SK-N-SH treated with all-trans-retinoic acid at 6 μM for 48 hours (cell line): ENCODE results near the gene SLCO1B3.

Experiments used
- ATAC-seq: fragments of 200-7000 bp; cut with Tn5 transposase; 3 replicates; pipeline ENCODE4 v1.9.1; 2020; ENCODE audit warnings: mild to moderate bottlenecking, moderate library complexity
- ARNTL ChIP-seq: fragments of 450-650 bp; formaldehyde crosslinking; IDR thresholded peaks from 2 replicates; pipeline ENCODE4 v1.5.0; 2020; ENCODE audit warnings: low read depth, mild to moderate bottlenecking, moderate library complexity, borderline replicate concordance
- BACH2 ChIP-seq: fragments of 250-450 bp; sonication (Bioruptor Pico); IDR thresholded peaks from 2 replicates; pipeline ENCODE4 v1.9.0; 2021; ENCODE audit warnings: mild to moderate bottlenecking, borderline replicate concordance
- CREB5 ChIP-seq: fragments of 250-450 bp; sonication (Bioruptor Pico); IDR thresholded peaks from 2 replicates; pipeline ENCODE4 v1.5.1; 2020; ENCODE audit warnings: low read depth, mild to moderate bottlenecking, moderate library complexity
- CSDC2 ChIP-seq: fragments of 250-450 bp; sonication (Bioruptor Pico); IDR thresholded peaks from 2 replicates; pipeline ENCODE4 v1.5.0; 2020; ENCODE audit warnings: mild to moderate bottlenecking, moderate library complexity
- CSRNP3 ChIP-seq: fragments of 250-450 bp; sonication (Bioruptor Pico); IDR thresholded peaks from 2 replicates; pipeline ENCODE4 v1.5.1; 2021; ENCODE audit warnings: mild to moderate bottlenecking, moderate library complexity
- ESRRG ChIP-seq: fragments of 250-450 bp; sonication (Bioruptor Pico); IDR thresholded peaks from 2 replicates; pipeline ENCODE4 v1.6.1; 2021; ENCODE audit warnings: mild to moderate bottlenecking
- GLIS3 ChIP-seq: fragments of 250-450 bp; sonication (Bioruptor Pico); IDR thresholded peaks from 2 replicates; pipeline ENCODE4 v1.5.0; 2020; ENCODE audit warnings: mild to moderate bottlenecking, moderate library complexity
- PATZ1 ChIP-seq: fragments of 250-450 bp; sonication (Bioruptor Pico); IDR thresholded peaks from 2 replicates; pipeline ENCODE4 v1.8.0; 2020; ENCODE audit warnings: mild to moderate bottlenecking, moderate library complexity, borderline replicate concordance
- POU6F1 ChIP-seq: fragments of 250-450 bp; sonication (Bioruptor Pico); IDR thresholded peaks from 2 replicates; pipeline ENCODE4 v1.8.0; 2021; ENCODE audit warnings: low read depth, mild to moderate bottlenecking, moderate library complexity, borderline replicate concordance
- PPARA ChIP-seq: fragments of 250-450 bp; sonication (Bioruptor Pico); IDR thresholded peaks from 2 replicates; pipeline ENCODE4 v1.5.0; 2020; ENCODE audit warnings: mild to moderate bottlenecking, borderline replicate concordance
- RARB ChIP-seq: fragments of 250-450 bp; sonication (Bioruptor Pico); IDR thresholded peaks from 2 replicates; pipeline ENCODE4 v1.8.0; 2021; ENCODE audit warnings: mild to moderate bottlenecking, moderate library complexity
- SNAI2 ChIP-seq: fragments of 250-450 bp; sonication (Bioruptor Pico); IDR thresholded peaks from 2 replicates; pipeline ENCODE4 v1.5.0; 2020; ENCODE audit warnings: mild to moderate bottlenecking, moderate library complexity
- TCF4 ChIP-seq: fragments of 250-450 bp; sonication (Bioruptor Pico); IDR thresholded peaks from 2 replicates; pipeline ENCODE4 v1.8.0; 2021; ENCODE audit warnings: mild to moderate bottlenecking, moderate library complexity, borderline replicate concordance
- TOX ChIP-seq: fragments of 250-450 bp; sonication (Bioruptor Pico); IDR thresholded peaks from 2 replicates; pipeline ENCODE4 v1.8.0; 2021; ENCODE audit warnings: mild to moderate bottlenecking, moderate library complexity, borderline replicate concordance
- TSHZ2 ChIP-seq: fragments of 250-450 bp; sonication (Bioruptor Pico); IDR thresholded peaks from 2 replicates; pipeline ENCODE4 v1.5.0; 2020; ENCODE audit warnings: mild to moderate bottlenecking, moderate library complexity
- ZC3H10 ChIP-seq: fragments of 250-450 bp; sonication (Bioruptor Pico); IDR thresholded peaks from 2 replicates; pipeline ENCODE4 v1.5.1; 2021; ENCODE audit warnings: mild to moderate bottlenecking, moderate library complexity
- ZFP3 ChIP-seq: fragments of 250-450 bp; sonication (Bioruptor Pico); IDR thresholded peaks from 2 replicates; pipeline ENCODE4 v1.5.0; 2020; ENCODE audit warnings: mild to moderate bottlenecking, moderate library complexity
- ZFP30 ChIP-seq: fragments of 450-650 bp; formaldehyde crosslinking; IDR thresholded peaks from 2 replicates; pipeline ENCODE4 v1.5.0; 2022; ENCODE audit warnings: mild to moderate bottlenecking, moderate library complexity
- ZNF565 ChIP-seq: fragments of 450-650 bp; formaldehyde crosslinking; conservative IDR thresholded peaks from 2 replicates; pipeline ENCODE4 v1.5.0; 2020; ENCODE audit warnings: low read depth, mild to moderate bottlenecking, moderate library complexity
- ZNF70 ChIP-seq: fragments of 450-650 bp; formaldehyde crosslinking; IDR thresholded peaks from 2 replicates; pipeline ENCODE4 v1.5.0; 2020; ENCODE audit warnings: mild to moderate bottlenecking, moderate library complexity
- ZNF8 ChIP-seq: fragments of 450-650 bp; formaldehyde crosslinking; IDR thresholded peaks from 2 replicates; pipeline ENCODE4 v1.5.0; 2020; ENCODE audit warnings: mild to moderate bottlenecking, moderate library complexity

The SLCO1B3 gene

GRCh38 chr12:20917819-20918218 is 107.3 kb downstream of the SLCO1B3 start:
- no peak for ATAC-seq
- TF ChIP-seq CREB5 (CRISPR knock-in tag), result no peak
- TF ChIP-seq ZNF8 (CRISPR knock-in tag), result no peak
- no peak for TF ChIP-seq GLIS3 (CRISPR knock-in tag)
- no peak for TF ChIP-seq ZFP30 (CRISPR knock-in tag)
- TF ChIP-seq ZC3H10 (CRISPR knock-in tag), result no peak
- TF ChIP-seq ZNF70, result no peak
- no peak for TF ChIP-seq ARNTL (CRISPR knock-in tag)

- no peak for ATAC-seq
- TF ChIP-seq TCF4 (CRISPR knock-in tag) (no peak), TSHZ2 (CRISPR knock-in tag) (no peak), BACH2 (CRISPR knock-in tag) (no peak), RARB (CRISPR knock-in tag) (no peak), GLIS3 (CRISPR knock-in tag) (no peak), TOX (CRISPR knock-in tag) (no peak), CSRNP3 (CRISPR knock-in tag) (no peak), ZNF8 (CRISPR knock-in tag) (no peak), PPARA (CRISPR knock-in tag) (no peak), ESRRG (CRISPR knock-in tag) (no peak), ZNF565 (CRISPR knock-in tag) (no peak), ZNF70 (no peak), PATZ1 (no peak), ZFP3 (CRISPR knock-in tag) (no peak), ZFP30 (CRISPR knock-in tag) (no peak), CREB5 (CRISPR knock-in tag) (no peak), POU6F1 (no peak), SNAI2 (CRISPR knock-in tag) (no peak)
Measured at GRCh38 chr12:20931894-20932293, 121.4 kb downstream of the SLCO1B3 start.

GRCh38 chr12:20946732-20947131 is 136.2 kb downstream of the SLCO1B3 start:
- TF ChIP-seq TSHZ2 (CRISPR knock-in tag) (no peak), CSDC2 (CRISPR knock-in tag) (no peak), POU6F1 (no peak), BACH2 (CRISPR knock-in tag) (no peak), PPARA (CRISPR knock-in tag) (no peak), ZNF70 (no peak)
- no peak for ATAC-seq
